ENCODE data around the gene ZNF540. TPM values are rescaled to one million over a fixed set of nuclear protein-coding genes. Genes with fewer than 3 reads are reported as not detected.

The ZNF540 gene
- 7.5 TPM for total RNA-seq

- peaks cover 15% of the 10 kb centered on the region for H3K4me1 ChIP-seq (ENCODE audit: insufficient read depth, low read length)
- peaks cover 15% of the 10 kb centered on the region for H3K9me3 ChIP-seq (ENCODE audit: low read depth, low read length)
- H3K4me3 ChIP-seq (ENCODE audit: low read length) = peak within 1 kb of the TSS; percentile 65
- no peaks in the 10 kb centered on the region for H3K27me3 ChIP-seq (ENCODE audit: insufficient read depth, low read length)
Measured at GRCh38 chr19:37594304-37594981, at the start of gene ZNF540, which contains the start of gene ZNF571. TSS of gene ZNF540 (plus strand) at chr19:37594876. CDS start at chr19:37598448, 3,572 bp downstream. TSS of gene ZNF571 (minus strand) at chr19:37594792. CDS start at chr19:37586676, 8,116 bp downstream.

GRCh38 chr19:37551129-37551993 is 43.3 kb upstream of the ZNF540 start:
- Histone ChIP-seq H3K4me1 (ENCODE audit: insufficient read depth, low read length) (no peaks in the 10 kb centered on the region), H3K27me3 (ENCODE audit: insufficient read depth, low read length) (no peaks in the 10 kb centered on the region), H3K9me3 (ENCODE audit: low read depth, low read length) (peaks cover 53% of the 10 kb centered on the region), H3K4me3 (ENCODE audit: low read length) (peak overlapping the region; percentile 45)

- Histone ChIP-seq H3K27me3 (ENCODE audit: insufficient read depth, low read length) (no peaks in the 10 kb centered on the region), H3K9me3 (ENCODE audit: low read depth, low read length) (peaks cover 96% of the 10 kb centered on the region), H3K4me1 (ENCODE audit: insufficient read depth, low read length) (no peaks in the 10 kb centered on the region), H3K4me3 (ENCODE audit: low read length) (no peak overlapping the region)
Measured at GRCh38 chr19:37563518-37563917, 31.2 kb upstream of the ZNF540 start.

GRCh38 chr19:37564624-37565369 is 29.9 kb upstream of the ZNF540 start:
- Histone ChIP-seq H3K9me3 (ENCODE audit: low read depth, low read length) (peaks cover 90% of the 10 kb centered on the region), H3K4me3 (ENCODE audit: low read length) (no peak overlapping the region)

GRCh38 chr19:37565370-37565669 is 29.4 kb upstream of the ZNF540 start:
- no peaks in the 10 kb centered on the region for H3K27me3 ChIP-seq (ENCODE audit: insufficient read depth, low read length)
- H3K4me1 ChIP-seq (ENCODE audit: insufficient read depth, low read length) = no peaks in the 10 kb centered on the region
- H3K4me3 ChIP-seq (ENCODE audit: low read length) = no peak overlapping the region
- H3K9me3 ChIP-seq (ENCODE audit: low read depth, low read length) = peaks cover 88% of the 10 kb centered on the region

More at GRCh38 chr19:37564624-37565369, 29.9 kb upstream of the ZNF540 start:
- Histone ChIP-seq H3K4me1 (ENCODE audit: insufficient read depth, low read length) (no peaks in the 10 kb centered on the region), H3K27me3 (ENCODE audit: insufficient read depth, low read length) (no peaks in the 10 kb centered on the region)

- Histone ChIP-seq H3K27me3 (ENCODE audit: insufficient read depth, low read length) (no peaks in the 10 kb centered on the region), H3K4me3 (ENCODE audit: low read length) (no peak overlapping the region), H3K4me1 (ENCODE audit: insufficient read depth, low read length) (no peaks in the 10 kb centered on the region), H3K9me3 (ENCODE audit: low read depth, low read length) (peaks cover 19% of the 10 kb centered on the region)
Measured at GRCh38 chr19:37572203-37572602, 22.5 kb upstream of the ZNF540 start.

GRCh38 chr19:37583340-37583739 is 11.3 kb upstream of the ZNF540 start:
- no peaks in the 10 kb centered on the region for H3K4me1 ChIP-seq (ENCODE audit: insufficient read depth, low read length)
- peaks cover 74% of the 10 kb centered on the region for H3K9me3 ChIP-seq (ENCODE audit: low read depth, low read length)
- no peak overlapping the region for H3K4me3 ChIP-seq (ENCODE audit: low read length)
- H3K27me3 ChIP-seq (ENCODE audit: insufficient read depth, low read length) = no peaks in the 10 kb centered on the region

GRCh38 chr19:37593996-37594303 is 726 bp upstream of the ZNF540 start:
- Histone ChIP-seq H3K4me3 (ENCODE audit: low read length) (peak overlapping the region; percentile 65), H3K4me1 (ENCODE audit: insufficient read depth, low read length) (peaks cover 15% of the 10 kb centered on the region), H3K9me3 (ENCODE audit: low read depth, low read length) (peaks cover 15% of the 10 kb centered on the region), H3K27me3 (ENCODE audit: insufficient read depth, low read length) (no peaks in the 10 kb centered on the region)

GRCh38 chr19:37594982-37595382 is 306 bp downstream of the ZNF540 start:
- Histone ChIP-seq H3K27me3 (ENCODE audit: insufficient read depth, low read length) (no peaks in the 10 kb centered on the region), H3K4me1 (ENCODE audit: insufficient read depth, low read length) (peaks cover 15% of the 10 kb centered on the region), H3K4me3 (ENCODE audit: low read length) (peak overlapping the region; percentile 65), H3K9me3 (ENCODE audit: low read depth, low read length) (peaks cover 15% of the 10 kb centered on the region)

GRCh38 chr19:37635076-37636056 is 40.7 kb downstream of the ZNF540 start:
- H3K9me3 ChIP-seq (ENCODE audit: low read depth, low read length) = peaks cover 82% of the 10 kb centered on the region
- H3K4me3 ChIP-seq (ENCODE audit: low read length) = no peak overlapping the region
- H3K4me1 ChIP-seq (ENCODE audit: insufficient read depth, low read length) = no peaks in the 10 kb centered on the region
- H3K27me3 ChIP-seq (ENCODE audit: insufficient read depth, low read length) = no peaks in the 10 kb centered on the region

GRCh38 chr19:37654118-37654517 is 59.4 kb downstream of the ZNF540 start:
- Histone ChIP-seq H3K4me1 (ENCODE audit: insufficient read depth, low read length) (peaks cover 19% of the 10 kb centered on the region), H3K4me3 (ENCODE audit: low read length) (peak overlapping the region; percentile 59), H3K9me3 (ENCODE audit: low read depth, low read length) (no peaks in the 10 kb centered on the region), H3K27me3 (ENCODE audit: insufficient read depth, low read length) (no peaks in the 10 kb centered on the region)

GRCh38 chr19:37654629-37655300 is 60.1 kb downstream of the ZNF540 start:
- peaks cover 19% of the 10 kb centered on the region for H3K4me1 ChIP-seq (ENCODE audit: insufficient read depth, low read length)
- H3K4me3 ChIP-seq (ENCODE audit: low read length) = peak overlapping the region; percentile 59
- no peaks in the 10 kb centered on the region for H3K27me3 ChIP-seq (ENCODE audit: insufficient read depth, low read length)
- H3K9me3 ChIP-seq (ENCODE audit: low read depth, low read length) = no peaks in the 10 kb centered on the region

- H3K4me1 ChIP-seq (ENCODE audit: insufficient read depth, low read length) = peaks cover 19% of the 10 kb centered on the region
- H3K27me3 ChIP-seq (ENCODE audit: insufficient read depth, low read length) = no peaks in the 10 kb centered on the region
- peak within 1 kb of the TSS; percentile 59 for H3K4me3 ChIP-seq (ENCODE audit: low read length)
- H3K9me3 ChIP-seq (ENCODE audit: low read depth, low read length) = no peaks in the 10 kb centered on the region
Measured at GRCh38 chr19:37655301-37655688, 60.6 kb downstream of the ZNF540 start, which contains the start of gene ZFP30. TSS of gene ZFP30 (minus strand) at chr19:37655465. CDS start at chr19:37647822, 7,643 bp downstream.
